Liver (tissue), 9 donors: ENCODE measurements around the gene SYNPO. TPM values are rescaled to one million over a fixed set of nuclear protein-coding genes. Genes with fewer than 3 reads are reported as not detected.

Experiments used
- DNase-seq: peaks from one replicate; pipeline ENCODE4 v3.0.0-alpha.2; 2017; ENCODE audit warnings: low spot score
- H3K27ac ChIP-seq, 2 donors: one replicate each; pipeline ENCODE4 v1.7.0; 2013; ENCODE audit warnings: inconsistent platforms in 2 of 2, low read length in 2 of 2, control low read depth in 1 of 2, low read depth in 1 of 2, mild to moderate bottlenecking in 1 of 2
- H3K27me3 ChIP-seq, 4 donors: one replicate each; pipeline versions ENCODE4 v1.6.1 to v1.7.0; 2013; ENCODE audit warnings: low read length in 3 of 4, inconsistent platforms in 1 of 4, mild to moderate bottlenecking in 1 of 4, moderate library complexity in 1 of 4; ENCODE audit not compliant: control insufficient read depth in 4 of 4, insufficient read depth in 4 of 4
- H3K36me3 ChIP-seq, 4 donors: one replicate each; pipeline versions ENCODE4 v1.6.1 to v1.7.0; 2013; ENCODE audit warnings: low read length in 3 of 4, mild to moderate bottlenecking in 3 of 4, low read depth in 1 of 4, moderate library complexity in 1 of 4; ENCODE audit not compliant: control insufficient read depth in 4 of 4, insufficient read depth in 3 of 4
- H3K4me1 ChIP-seq, 4 donors: one replicate each; pipeline versions ENCODE4 v1.6.1 to v1.7.0; 2013; ENCODE audit warnings: low read length in 3 of 4, mild to moderate bottlenecking in 3 of 4, moderate library complexity in 1 of 4; ENCODE audit not compliant: control insufficient read depth in 4 of 4, insufficient read depth in 4 of 4
- H3K4me3 ChIP-seq, 3 donors: one replicate each; pipeline versions ENCODE4 v1.6.1 to v1.7.0; 2013; ENCODE audit warnings: low read length in 3 of 3, control low read depth in 1 of 3, low read depth in 1 of 3, mild to moderate bottlenecking in 1 of 3
- H3K9ac ChIP-seq, 2 donors: one replicate each; pipeline ENCODE4 v1.7.0; 2013; ENCODE audit warnings: low read length in 2 of 2, mild to moderate bottlenecking in 2 of 2, moderate library complexity in 2 of 2, control low read depth in 1 of 2, low read depth in 1 of 2
- H3K9me3 ChIP-seq, 4 donors: one replicate each; pipeline versions ENCODE4 v1.6.1 to v1.7.0; 2013; ENCODE audit warnings: low read length in 3 of 4; ENCODE audit not compliant: control insufficient read depth in 4 of 4
- ATF3 ChIP-seq: IDR thresholded peaks from 2 replicates; pipeline ENCODE4 v1.6.1; 2016; ENCODE audit warnings: antibody characterized with exemption
- CTCF ChIP-seq: fragments of 150-350 bp; IDR thresholded peaks from 2 replicates; pipeline ENCODE4 v1.5.1; 2017; ENCODE audit warnings: improper control_type of control experiment, low read depth, low read length; ENCODE audit not compliant: missing input control
- EGR1 ChIP-seq, 2 donors: IDR thresholded peaks; 2 replicates each; pipeline ENCODE4 v1.6.1; 2016 to 2018; ENCODE audit warnings: antibody characterized with exemption in 2 of 2, low read depth in 2 of 2
- FOXA1 ChIP-seq: IDR thresholded peaks from 2 replicates; pipeline ENCODE4 v1.6.1; 2016; ENCODE audit warnings: antibody characterized with exemption
- FOXA2 ChIP-seq: IDR thresholded peaks from 2 replicates; pipeline ENCODE4 v1.6.1; 2016; ENCODE audit warnings: antibody characterized with exemption
- HNF4A ChIP-seq, 2 donors: conservative IDR thresholded peaks; 2 replicates each; pipeline ENCODE4 v1.6.1; 2016; ENCODE audit warnings: antibody characterized with exemption in 2 of 2, mild to moderate bottlenecking in 2 of 2
- JUND ChIP-seq, 2 donors: IDR thresholded peaks; 2 replicates each; pipeline ENCODE4 v1.6.1; 2016; ENCODE audit warnings: antibody characterized with exemption in 2 of 2
- MAX ChIP-seq: IDR thresholded peaks from 2 replicates; pipeline ENCODE4 v1.6.1; 2016; ENCODE audit warnings: antibody characterized with exemption
- NR2F2 ChIP-seq: IDR thresholded peaks from 2 replicates; pipeline ENCODE4 v1.6.1; 2016; ENCODE audit warnings: antibody characterized with exemption
- REST ChIP-seq: IDR thresholded peaks from 2 replicates; pipeline ENCODE4 v1.6.1; 2016; ENCODE audit warnings: antibody characterized with exemption, mild to moderate bottlenecking
- SP1 ChIP-seq: IDR thresholded peaks from 2 replicates; pipeline ENCODE4 v1.6.1; 2018; ENCODE audit warnings: antibody characterized with exemption, mild to moderate bottlenecking
- TAF1 ChIP-seq: conservative IDR thresholded peaks from 2 replicates; pipeline ENCODE4 v1.6.1; 2016; ENCODE audit warnings: antibody characterized with exemption, mild to moderate bottlenecking
- YY1 ChIP-seq: IDR thresholded peaks from 2 replicates; pipeline ENCODE4 v1.6.1; 2016; ENCODE audit warnings: antibody characterized with exemption, mild to moderate bottlenecking
- ZBTB33 ChIP-seq: IDR thresholded peaks from 2 replicates; pipeline ENCODE4 v1.6.1; 2016; ENCODE audit warnings: antibody characterized with exemption
- WGBS: extraction: QIAGEN DNeasy Blood & Tissue Kit; methylation state at CpG from one replicate; pipeline ENCODE4 v1.1.7; 2013; 5-methylcytosine and 5-hydroxymethylcytosine counted together
- polyA plus RNA-seq, 2 donors: library from polyadenylated mRNA; stranded (reverse) in 1 of 2; unstranded in 1 of 2; fragments of 200-250 nt in 1 of 2; fragments of >200 nt in 1 of 2; fragmentation: Nextera tagmentation in 1 of 2; extraction: Ambion mirVana in 1 of 2; gene quantifications; one replicate each; pipeline versions ENCODE4 v1.2.1 to v1.2.3, GENCODE V29; 2013 to 2015
- total RNA-seq, 2 donors: library from RNA; depleted of rRNA; stranded (reverse); fragments of >200 nt; gene quantifications; one replicate each; pipeline ENCODE4 v1.2.3, GENCODE V29; 2014
- donor health status: healthy.
- donor health status: healthy.
- donor health status: healthy.
- donor health status: healthy.
- donor health status: healthy.

Gene SYNPO
- total and polyA plus RNA-seq, 4 donors = 1.1 to 36.6 (median 10.7) TPM

GRCh38 chr5:150676578-150676977 lies 36.1 kb downstream of the SYNPO start (continued):
- no peak for TF ChIP-seq ZBTB33
- TF ChIP-seq SP1 = no peak
- no peak for TF ChIP-seq ATF3
- no peak for TF ChIP-seq JUND (IDR thresholded peaks at IDR 0.05)
- TF ChIP-seq NR2F2 = no peak
- no peak for TF ChIP-seq YY1
- no peak for TF ChIP-seq CTCF
- TF ChIP-seq FOXA2 = no peak

GRCh38 chr5:150689120-150689519 lies 48.7 kb downstream of the SYNPO start:
- Histone ChIP-seq H3K4me3 (no peak overlapping the region), H3K9ac (no peak overlapping the region), H3K27me3 (no peaks in the 10 kb centered on the region), H3K36me3 (peaks cover 20 to 42% (median 35%) of the 10 kb centered on the region in 4 donors), H3K27ac (no peak overlapping the region), H3K4me1 (no peaks in the 10 kb centered on the region), H3K9me3 (no peaks in the 10 kb centered on the region)
- no peak for DNase-seq
- WGBS = 95% methylated on average over 1 of the region's 1 CpG
- TF ChIP-seq JUND (IDR thresholded peaks at IDR 0.05) (no peak), REST (no peak), FOXA1 (no peak), ATF3 (no peak), FOXA2 (no peak), TAF1 (no peak), ZBTB33 (no peak), MAX (no peak), HNF4A (conservative IDR thresholded peaks at IDR 0.05) (no peak), EGR1 (IDR thresholded peaks at IDR 0.05; ENCODE audit: low read depth in 2 of 2) (no peak)
